Left forelimb (tissue), 1 donor: ENCODE measurements around the gene TAS2R41.
"Not testable (repeated sequence)": the region's sequence is repeated elsewhere in the genome, so short reads cannot be mapped to it uniquely, and the experiment has no call there.

Experiments used
- DNase-seq: peaks from one replicate; pipeline ENCODE4 v3.0.0-alpha.2; 2018; ENCODE audit warnings: low spot score

Gene TAS2R41

DNA sequence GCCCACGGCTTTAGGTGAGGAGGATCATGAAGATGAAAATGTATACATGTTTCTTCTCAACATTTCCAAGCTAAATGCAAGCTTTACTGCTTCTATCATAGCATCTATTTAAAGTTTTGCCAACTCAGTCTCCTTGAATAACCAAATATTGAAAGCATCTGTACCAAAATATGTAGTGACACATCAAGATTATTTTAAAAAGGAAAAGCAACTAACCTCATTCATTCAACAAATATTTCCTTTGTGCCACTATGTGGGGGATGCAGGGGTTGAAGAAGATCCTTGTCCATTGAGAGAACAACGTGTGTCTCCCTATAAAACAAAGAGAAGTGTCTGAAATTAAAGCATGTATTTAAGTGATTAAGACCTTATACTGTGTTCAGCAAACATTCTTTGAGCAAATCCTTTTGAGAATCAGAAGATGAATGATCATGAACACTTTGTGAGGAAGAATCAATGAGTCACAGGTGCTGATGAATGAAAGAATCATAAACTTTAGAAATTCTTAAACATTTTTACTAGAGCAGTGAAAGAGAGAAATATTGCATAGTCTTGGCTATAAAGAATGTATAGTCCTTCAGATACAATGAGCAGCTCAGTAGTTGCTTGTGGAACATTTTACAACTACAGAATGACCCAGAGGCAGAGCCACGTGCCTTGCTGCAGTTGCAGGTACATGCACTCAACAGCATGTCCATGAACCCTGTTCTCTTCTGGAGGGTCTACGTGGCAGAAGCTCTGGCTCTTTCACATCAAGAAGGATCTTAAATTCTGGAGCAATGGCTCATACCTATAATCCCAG is 20.5 kb upstream of the TAS2R41 start:
- no peak for DNase-seq

DNA sequence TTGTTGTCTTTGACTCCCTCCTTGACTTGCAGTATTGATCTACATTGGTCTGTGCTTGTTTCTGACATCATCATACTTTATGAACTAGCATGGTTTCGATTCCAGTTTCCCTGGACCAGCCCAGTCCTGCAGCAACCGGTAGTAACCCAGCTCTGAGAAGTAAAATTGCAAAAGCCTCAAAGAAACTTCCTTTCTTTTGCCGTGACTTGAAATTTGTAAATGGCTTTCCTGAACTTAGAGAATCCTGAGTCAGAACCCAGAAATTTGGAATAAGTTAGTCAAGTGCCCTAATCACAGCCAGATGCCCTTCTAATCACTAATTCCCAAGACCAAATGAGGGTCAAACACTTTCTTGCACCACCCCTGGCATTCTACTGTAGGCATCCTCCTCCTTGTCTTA is 19.4 kb upstream of the TAS2R41 start:
- DNase-seq, result no peak

DNA sequence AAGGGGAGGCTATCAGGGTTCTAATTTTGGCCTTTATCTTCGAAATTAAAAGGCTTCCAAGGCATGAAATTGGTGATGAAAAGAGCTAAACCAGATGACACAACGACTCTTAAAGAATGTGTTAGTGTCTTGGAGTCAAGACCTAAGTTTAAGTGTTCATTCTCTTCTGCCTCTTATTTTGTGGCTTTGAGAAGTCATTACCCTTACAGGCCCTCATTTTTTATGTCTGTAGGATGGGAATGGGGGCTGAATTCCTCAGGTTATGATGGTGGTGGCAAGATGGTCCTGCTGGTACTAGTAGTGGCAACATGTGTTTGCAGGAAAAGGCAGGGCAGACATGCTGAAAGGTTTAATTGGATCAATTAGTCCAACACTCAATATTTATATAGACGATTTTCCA is 19.0 kb upstream of the TAS2R41 start:
- no peak for DNase-seq

DNA sequence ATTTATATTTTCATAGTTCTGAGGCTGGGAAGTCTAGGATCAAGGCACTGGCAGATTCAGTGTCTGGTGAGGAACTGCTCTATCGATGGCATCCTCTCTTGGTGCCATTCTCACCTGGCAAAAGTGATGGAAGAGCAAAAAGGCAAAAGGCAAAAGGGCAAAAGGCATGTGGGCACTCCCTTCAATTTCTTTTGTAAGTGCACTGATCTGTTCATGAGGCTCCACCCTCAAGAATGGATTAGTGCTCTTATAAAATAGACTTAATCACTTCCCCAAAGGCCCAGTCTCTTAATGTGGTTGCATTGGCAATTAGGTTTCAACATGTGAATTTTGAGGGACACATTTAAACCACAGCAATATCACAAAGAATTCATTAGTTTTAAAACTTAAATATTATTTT is 18.3 kb upstream of the TAS2R41 start:
- no peak for DNase-seq

DNA sequence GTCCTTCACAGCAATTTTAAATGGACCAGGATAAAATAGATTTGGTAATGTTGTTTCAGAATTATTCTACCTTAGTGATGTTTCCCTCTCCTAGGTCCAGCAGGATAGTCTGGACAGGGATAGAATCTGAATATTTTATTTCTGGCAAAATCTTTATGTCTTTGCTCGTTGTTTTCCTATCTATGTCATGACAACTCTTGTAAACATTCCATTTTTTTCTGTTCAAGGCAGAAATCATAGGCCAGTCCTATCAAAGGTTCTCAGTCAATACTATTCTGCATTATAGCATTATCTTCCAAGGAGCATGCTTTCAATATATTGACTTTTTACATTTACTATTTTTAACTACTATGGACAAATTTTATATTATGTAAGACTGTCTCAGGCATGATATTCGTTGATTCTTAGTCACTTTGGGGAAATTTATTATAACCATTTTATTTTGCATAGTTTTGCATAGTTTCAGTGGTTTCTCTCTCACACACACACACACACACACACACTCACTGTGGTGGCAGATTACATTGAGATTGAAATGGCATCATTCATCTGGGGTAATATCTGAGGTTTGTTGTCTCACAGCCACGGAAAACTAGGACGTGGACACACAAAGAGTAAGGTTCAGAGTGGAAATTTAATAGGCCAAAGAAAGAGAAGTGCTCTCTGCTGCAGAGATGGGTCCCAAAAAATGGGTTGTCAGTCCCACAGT is 17.2 kb upstream of the TAS2R41 start:
- DNase-seq, result no peak

DNA sequence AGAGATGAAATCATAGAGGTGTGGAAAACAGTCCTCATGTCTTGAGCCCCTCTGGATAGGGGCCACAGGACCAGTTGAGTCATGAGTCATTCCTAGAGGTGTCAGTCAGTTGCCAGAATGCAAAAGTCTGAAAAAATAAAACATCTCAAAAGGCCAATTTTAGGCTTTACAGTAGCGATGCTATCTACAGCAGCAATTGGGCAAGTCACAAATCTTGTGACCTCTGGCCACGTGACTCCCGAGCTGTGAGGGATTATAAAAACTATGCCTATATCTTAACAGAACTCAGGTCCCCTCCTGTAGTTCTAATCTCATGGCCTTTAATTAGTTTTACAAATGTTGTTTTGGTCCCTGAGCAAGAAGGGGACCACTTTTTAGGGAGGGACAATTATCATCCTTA is 15.6 kb upstream of the TAS2R41 start:
- no peak for DNase-seq

DNA sequence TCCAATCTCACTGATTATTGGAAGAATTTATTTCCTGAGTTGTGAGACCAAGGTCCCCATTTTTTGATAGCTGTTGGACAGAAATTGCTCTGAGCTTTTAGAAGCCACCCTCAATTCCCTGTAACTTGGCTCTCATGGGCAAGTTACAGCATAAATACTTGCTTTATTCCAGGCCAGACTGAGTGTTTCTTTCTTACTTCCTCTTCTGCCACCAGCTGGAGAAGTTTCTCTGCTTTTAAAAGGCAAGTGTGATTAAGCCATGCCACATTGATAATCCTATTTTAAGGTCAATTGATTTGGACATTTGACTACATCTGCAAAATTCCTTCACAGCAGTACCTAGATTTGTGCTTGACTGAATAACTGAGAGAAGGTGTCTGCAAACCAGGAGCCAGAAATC is 14.1 kb upstream of the TAS2R41 start:
- no peak for DNase-seq

DNA sequence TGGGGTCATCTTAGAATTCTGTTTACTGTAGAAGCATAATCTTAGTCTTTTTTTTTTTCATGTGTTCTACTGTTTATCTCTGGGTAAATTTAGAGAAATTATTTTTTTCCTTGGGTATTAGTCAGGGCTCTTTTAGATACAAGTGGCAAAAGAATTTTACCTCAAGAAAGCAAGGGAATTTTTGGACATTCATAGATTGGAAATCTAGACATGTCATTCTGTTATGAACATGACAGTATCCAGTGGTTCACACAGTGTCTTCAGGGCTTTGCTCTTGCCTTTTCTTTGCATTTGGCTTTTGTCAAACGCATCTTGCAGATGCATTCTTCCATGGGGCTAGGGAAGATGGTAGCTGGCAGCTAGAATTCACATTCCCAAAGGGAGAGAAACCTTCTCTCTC is 13.7 kb upstream of the TAS2R41 start:
- DNase-seq, result no peak

DNA sequence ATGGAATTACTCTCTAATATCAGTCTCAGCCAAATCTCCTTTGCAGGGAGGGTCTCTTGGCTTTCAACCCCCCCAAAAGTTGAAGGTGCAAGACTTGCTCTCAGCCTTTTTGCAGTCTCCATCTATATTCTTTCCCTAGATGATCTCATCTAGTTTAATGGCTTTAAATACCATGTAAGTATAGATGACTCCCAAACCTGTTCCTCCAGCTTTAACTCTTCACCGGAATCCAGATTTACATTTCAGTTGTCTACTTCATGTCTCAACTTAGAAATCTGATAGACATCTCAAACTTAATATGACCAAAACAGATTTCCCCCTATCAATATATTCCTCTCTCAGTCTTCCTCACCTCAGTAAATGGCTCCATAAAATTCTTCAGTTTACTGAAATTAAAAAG is 9.9 kb upstream of the TAS2R41 start:
- no peak for DNase-seq

DNA sequence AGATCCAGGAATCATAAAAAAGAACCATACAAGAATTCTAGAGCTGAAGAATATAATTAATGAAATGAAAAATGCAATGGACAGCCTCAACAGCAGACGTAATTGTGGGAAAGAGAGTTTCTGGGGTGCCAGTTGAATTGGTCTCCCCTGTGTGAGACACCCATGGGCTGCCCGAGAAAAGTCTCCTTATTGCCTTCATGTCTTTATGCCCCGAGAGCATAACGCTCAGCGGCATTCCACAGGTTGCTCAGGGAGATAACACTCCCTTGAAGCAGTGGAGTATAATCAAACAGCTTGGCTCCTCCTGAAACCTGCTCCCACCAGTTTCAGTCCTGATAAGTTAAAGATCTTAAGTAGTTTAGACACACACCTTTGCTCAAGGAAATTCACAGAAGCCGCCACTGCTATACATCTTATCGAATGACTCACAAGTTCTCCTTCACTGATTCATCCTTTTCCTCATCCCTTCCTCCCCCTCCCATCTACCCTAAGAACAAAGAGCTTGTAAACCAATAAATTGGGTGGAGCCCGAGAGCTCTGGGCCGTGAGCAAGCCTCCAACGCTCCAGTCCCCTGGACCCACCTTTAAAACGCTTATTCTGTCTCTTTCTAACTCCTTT is 5.5 kb upstream of the TAS2R41 start:
- DNase-seq, result not testable (repeated sequence)

DNA sequence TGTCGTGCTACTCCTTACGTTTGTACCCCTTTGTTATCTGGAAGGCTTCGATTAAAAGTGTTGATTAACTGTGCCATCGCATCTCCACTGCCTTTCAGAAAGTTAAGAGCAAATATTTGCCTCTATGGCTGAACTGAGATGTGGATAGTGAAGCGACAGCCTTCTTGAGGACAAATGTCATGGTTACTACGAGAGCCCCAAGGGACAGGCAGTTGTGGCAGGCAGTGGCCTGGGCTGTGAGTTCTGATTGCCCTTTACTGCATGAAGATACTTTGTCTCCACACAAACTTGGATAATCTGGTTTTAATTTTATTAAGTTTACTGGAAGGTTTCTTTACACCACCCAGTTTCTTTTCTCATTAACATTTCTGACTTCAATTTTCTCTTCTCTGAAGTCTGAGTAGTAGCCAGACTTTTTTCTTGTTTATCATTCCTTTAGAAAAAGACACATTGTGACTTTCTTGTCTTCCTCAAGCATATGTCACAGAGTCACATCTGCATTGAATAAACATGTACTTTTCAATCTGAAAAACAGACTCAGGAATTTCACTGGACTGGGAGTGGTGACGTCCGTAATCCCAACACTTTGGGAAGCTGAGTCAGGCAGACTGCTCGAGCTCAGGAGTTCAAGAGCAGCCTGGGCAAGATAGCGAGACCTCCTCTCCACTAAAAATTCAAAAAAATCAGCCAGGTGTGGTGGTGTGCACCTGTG is 1.5 kb downstream of the TAS2R41 start:
- DNase-seq, result no peak

DNA sequence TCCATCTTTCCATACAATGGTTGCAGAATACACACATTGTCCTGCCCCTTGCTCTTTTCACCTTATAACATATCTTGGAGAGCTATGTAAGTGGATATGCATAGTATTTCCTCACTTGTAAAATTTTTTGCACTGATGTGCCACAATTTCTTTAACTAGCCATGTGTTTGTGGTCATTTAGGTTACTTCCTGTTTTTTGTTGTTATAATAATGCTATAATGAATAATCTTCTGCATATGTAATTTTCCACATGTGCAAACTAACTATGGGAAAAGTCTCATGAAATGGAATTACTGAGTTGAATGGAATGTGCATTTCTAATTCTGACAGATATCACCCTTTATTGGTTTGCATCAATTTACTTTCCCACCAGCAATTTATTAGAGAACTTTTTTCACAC is 2.8 kb downstream of the TAS2R41 start:
- DNase-seq, result no peak

DNA sequence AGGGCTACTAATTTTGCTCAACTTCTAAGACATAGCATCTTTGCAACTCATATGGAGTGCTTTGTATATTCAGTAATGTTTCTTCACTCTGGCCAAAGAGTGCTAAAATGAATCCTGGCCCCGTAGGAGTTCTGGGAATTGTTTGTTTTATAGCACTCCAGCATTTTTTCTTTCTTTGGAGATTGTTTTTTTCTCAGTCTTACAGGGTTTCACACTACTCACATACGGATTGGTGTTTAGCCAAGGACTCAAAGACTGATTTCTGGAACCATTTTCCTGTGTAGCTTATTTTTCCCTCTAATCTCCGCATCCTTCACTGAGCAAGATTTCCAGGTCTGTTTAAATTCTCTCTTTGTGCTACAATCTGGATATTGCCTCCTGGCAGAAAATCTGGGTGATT is 6.4 kb downstream of the TAS2R41 start:
- no peak for DNase-seq

DNA sequence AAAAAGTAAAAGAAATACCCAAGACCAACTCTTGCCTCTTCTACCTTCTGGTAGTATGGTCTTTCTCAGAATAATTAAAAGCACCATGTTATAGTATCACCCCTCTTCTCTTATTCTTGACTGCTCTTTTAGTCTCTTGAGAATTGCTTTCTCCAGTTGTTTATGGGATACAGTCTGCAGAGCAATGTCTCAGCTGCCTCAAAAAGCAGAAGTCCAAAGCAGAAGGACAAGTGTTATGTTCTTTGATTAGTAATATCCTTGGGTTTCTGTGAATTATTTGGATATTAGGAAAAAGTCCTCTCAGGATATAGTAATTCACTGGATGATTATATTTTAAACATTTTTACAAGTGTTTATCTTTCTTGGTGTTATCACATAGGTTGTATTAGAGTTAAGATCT is 7.4 kb downstream of the TAS2R41 start:
- no peak for DNase-seq

DNA sequence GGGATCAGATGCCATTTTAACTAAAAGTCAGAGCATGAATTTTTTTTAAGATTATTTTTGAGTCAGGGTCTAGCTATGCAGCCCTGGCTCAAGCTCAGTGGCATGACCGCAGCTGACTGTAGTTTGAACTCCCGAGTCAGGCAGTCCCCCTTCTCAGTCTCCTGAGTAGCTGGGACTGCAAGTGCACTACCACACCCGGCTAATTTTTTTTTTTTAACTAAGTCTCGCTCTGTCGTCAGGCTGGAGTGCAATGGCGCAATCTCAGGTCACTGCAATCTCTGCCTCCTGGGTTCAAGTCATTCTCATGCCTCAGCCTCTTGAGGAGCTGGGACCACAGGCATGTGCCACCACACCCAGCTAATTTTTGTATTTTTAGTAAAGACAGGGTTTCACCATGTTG is 7.8 kb downstream of the TAS2R41 start:
- no peak for DNase-seq

DNA sequence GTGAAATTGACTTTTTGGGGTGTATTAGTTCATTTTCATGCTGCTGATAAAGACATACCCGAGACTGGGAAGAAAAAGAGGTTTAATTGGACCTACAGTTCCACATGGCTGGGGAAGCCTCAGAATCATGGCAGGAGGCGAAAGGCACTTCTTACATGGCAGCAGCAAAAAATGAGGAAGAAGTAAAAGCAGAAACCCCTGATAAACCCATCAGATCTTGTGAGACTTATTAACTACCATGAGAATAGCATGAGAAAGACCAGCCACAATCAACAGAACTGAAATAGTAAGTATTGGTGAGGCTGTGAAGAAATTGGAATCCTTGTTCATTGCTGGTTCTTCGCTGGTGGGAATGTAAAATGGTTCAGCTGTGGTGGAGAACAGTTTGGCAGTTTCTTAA is 8.6 kb downstream of the TAS2R41 start:
- not testable (repeated sequence) for DNase-seq

DNA sequence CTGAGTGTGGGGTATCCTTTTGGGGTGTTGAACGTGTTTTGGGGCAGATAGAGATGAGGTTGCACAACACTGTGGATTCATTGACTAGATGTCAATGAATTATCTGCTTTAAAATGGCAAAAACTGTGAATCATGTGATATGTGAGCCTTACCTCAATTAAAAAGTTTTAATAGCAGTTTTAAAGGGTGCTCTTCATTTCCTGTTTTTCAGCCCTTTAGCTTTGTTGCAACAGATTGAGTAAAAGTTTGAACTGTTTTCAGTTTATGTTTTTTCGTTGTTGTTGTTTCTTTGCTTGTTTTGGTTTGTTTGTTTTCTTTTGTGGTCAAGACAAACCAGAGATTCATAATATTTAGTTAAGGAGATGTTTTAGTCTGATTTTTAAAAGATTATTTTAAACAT is 9.4 kb downstream of the TAS2R41 start:
- no peak for DNase-seq

DNA sequence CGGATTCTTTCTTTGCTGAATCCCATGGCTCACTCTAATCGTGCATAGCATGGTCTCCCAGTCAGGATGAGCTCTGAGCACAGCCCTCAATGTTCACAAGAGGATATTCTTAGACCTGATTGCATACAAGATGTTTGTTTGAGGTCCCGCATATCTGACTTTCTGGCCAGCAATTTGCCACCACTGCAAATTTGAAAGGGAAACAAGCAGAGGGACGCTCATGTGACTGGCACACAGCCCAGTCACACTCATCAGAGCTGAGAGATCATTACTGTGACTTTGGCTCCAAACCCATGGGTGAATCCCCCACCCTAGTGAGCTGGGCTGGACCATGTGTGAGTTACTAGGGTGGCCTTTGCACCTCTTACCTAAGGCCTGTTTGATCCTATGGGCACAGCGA is 9.9 kb downstream of the TAS2R41 start:
- DNase-seq, result no peak

DNA sequence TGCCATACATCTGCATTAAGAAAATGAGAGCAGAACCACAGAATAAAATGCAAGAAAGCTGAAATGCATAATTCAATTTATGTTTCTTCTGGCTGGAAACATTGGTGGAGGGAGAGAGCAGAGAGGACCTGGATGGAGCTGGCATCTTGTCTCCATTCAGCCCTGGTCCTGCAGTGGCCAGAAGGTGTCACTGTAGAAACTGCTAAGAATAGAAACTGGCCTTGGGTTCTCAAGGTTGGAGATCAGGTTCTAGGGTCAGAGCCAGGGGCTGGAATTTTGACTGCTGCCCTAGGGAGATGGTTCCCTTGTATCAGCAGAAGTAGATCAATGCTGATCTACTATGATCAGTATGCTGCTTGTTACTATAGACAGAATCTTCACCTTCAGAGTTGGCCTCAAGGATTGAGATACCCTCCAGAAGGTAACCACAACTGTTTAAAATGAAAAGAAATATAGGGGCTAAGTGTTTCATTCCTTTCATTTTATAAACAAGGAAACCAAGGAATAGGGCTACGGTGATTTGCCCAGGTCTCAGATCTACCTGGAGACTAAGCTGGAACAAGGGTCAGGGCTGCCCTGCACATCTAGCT is 13.1 kb downstream of the TAS2R41 start:
- no peak for DNase-seq

DNA sequence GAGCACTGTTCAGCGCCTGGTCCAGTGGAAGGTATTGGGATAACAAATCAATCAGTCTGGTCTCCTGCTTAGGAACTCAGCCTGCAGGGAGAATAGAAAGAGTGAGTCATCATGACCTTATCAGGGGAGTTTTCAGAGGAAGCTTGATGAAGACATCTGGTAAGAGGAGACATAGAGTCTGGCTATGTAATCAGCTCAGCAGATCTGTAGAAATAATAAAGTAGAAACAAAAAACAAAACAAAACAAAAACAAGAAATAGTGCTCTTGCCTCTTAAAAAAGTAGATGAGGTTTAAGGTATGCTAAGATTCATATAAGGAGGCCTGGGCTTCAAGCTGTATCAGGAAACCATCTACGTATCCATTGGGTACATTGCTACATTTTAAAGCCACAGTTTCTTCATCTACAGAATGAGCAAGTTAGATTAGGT is 14.4 kb downstream of the TAS2R41 start:
- no peak for DNase-seq

DNA sequence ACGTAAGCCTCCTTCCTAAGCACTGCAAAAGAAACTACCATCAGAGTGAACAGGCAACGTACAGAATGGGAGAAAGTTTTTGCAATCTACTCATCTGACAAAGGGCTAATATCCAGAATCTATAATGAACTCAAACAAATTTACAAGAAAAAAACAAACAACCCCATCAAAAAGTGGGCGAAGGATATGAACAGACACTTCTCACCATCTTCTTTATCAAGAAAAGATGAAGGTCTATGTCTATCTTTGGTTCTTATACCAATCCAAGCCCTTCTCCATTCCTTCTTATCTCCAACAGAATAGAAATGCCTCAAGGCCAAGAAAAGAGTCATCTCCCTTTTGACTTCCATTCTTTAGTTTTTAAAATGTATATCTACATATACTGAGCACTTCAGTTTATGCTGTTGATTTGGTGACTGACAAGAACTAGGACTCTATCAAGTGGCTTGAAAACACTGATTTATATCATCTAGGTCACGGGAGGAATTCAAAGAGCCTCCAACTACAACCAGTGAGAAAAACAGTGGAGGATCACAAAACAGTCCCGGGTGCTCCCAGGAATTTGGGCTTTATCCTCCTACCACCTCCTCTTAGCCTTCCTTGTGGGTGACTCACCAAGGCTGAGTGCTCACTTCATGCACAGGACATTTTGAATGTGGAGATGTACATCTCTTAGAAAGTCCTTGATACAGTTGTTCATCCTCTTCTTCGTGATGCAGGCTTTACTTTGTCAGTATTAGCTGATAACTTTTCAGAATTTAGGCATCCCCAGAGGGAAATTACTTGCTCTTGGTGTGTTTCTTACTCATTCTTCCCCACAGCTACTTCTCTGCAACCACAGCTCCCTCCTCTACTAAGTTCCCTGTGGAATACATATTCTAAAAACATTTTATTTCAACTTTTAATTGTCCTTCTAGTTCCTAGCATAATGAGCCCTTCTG is 15.4 kb downstream of the TAS2R41 start:
- DNase-seq, result no peak
